RWPE1 (cell line): ENCODE data around the gene ATOSB.
"Not testable (repeated sequence)": the region's sequence is repeated elsewhere in the genome, so short reads cannot be mapped to it uniquely, and the experiment has no call there.

ENCODE experiments used
- CTCF ChIA-PET: fragments of 350-600 bp; sonication (Branson Sonifier 250); formaldehyde crosslinking; extraction: SDS; loops from one replicate; lab custom pipeline; 2021; lab: Yijun Ruan, JAX
- POLR2A ChIA-PET: fragments of 400-600 bp; formaldehyde crosslinking; extraction: SDS; loops from one replicate; lab custom pipeline; 2020; ENCODE audit warnings: antibody characterized with exemption; ENCODE audit not compliant: low non-redundant PET; lab: Yijun Ruan, JAX
- DNase-seq: peaks from one replicate; pipeline ENCODE4 v3.0.0; 2012; ENCODE audit warnings: low spot score
- H3K27ac ChIP-seq: fragments of 450-650 bp; 2 replicates; pipeline ENCODE4 v1.5.1; 2017
- TF ChIP-seq, protein P1 (sequence below): fragments of 450-650 bp; conservative IDR thresholded peaks from 2 replicates; pipeline ENCODE4 v1.5.1; 2017; ENCODE audit warnings: low read depth, mild to moderate bottlenecking

ATOSB gene

DNA sequence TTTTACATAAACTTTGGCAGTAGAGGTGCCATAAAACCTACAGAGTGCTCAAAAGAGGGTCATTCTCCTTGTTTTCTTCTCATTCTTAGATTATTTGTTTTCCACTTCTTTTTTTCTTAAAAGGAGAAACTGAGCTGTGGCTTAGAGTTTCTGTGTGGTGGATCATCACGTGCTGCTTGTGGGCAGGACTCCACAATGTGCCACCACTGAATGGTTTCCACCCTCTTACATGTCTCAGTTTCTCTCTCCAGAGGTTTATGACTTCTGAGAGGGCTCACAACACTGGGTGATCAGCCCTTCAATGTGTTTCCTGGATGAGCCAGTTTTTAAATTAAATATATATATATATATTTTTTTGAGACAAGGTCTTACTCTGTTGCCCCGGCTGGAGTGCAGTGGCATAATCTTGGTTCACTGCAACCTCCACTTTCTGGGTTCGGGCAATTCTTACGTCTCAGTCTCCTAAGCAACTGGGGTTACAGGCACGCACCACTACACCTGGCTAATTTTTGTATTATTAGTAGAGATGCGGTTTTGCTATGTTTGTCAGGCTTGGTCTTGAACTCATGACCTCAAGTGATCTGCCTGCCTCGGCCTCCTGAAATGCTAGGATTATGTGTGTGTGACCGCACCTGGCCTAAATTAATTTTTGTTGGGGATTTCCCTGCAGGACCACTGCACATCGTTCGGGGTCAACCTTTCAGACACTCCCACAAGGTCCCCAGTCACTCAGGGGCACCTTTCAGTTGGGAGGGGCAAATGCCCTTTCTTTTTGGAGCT, 43.0 kb upstream of the ATOSB start:
- TF ChIP-seq, protein P1, sequence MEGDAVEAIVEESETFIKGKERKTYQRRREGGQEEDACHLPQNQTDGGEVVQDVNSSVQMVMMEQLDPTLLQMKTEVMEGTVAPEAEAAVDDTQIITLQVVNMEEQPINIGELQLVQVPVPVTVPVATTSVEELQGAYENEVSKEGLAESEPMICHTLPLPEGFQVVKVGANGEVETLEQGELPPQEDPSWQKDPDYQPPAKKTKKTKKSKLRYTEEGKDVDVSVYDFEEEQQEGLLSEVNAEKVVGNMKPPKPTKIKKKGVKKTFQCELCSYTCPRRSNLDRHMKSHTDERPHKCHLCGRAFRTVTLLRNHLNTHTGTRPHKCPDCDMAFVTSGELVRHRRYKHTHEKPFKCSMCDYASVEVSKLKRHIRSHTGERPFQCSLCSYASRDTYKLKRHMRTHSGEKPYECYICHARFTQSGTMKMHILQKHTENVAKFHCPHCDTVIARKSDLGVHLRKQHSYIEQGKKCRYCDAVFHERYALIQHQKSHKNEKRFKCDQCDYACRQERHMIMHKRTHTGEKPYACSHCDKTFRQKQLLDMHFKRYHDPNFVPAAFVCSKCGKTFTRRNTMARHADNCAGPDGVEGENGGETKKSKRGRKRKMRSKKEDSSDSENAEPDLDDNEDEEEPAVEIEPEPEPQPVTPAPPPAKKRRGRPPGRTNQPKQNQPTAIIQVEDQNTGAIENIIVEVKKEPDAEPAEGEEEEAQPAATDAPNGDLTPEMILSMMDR = no peak
- no peak overlapping the region for H3K27ac ChIP-seq
- no peak for DNase-seq
- ChIA-PET CTCF (no interaction called here), POLR2A (interaction anchor here (0.7 kb wide), 1 partner anchor 320 kb away, joined by 3 read pairs; no protein-coding TSS in a partner anchor)

DNA sequence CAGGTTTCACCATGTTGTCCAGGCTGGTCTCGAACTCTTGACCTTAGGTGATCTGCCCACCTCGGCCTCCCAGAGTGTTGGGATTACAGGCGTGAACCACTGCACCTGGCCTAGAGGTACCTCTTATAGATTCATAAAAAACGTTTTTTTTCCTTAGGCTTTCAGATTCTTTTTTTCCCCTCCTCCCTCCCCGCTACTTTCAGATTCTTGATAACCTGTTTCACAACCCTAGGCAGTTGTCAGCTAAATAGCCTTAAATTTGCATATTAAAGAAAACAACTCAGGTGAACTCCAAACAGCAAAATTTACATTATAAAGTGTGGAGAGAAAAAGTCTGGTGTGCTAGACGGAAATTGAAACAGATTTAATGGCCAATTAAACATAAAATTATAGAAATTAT, 42.2 kb upstream of the ATOSB start:
- DNase-seq, CTCF ChIA-PET, H3K27ac ChIP-seq: not testable (repeated sequence)
- POLR2A ChIA-PET = interaction anchor here (0.7 kb wide), 1 partner anchor 321 kb away, joined by 3 read pairs; no protein-coding TSS in a partner anchor

DNA sequence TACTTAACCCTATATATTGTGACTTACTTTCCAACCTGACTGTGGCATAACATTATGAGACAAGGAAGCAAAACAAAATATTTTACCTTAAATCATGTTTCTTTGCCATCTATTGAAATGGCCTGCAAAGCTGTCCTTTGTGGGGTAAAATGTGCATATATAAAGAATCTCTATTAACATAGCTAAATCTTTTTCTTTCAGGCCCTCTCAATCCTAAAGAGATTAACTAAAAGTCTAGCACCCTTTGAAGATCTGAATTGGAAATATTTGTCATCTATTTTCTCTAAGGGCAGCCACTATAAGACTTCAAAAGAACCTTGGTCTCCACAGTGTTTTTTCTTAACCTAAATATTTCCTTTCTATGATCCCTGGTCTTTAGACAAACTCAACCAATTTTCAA, 41.1 kb upstream of the ATOSB start:
- no peak for DNase-seq
- ChIA-PET POLR2A (no interaction called here), CTCF (no interaction called here)
- no peak overlapping the region for H3K27ac ChIP-seq
- TF ChIP-seq, protein P1 = no peak

DNA sequence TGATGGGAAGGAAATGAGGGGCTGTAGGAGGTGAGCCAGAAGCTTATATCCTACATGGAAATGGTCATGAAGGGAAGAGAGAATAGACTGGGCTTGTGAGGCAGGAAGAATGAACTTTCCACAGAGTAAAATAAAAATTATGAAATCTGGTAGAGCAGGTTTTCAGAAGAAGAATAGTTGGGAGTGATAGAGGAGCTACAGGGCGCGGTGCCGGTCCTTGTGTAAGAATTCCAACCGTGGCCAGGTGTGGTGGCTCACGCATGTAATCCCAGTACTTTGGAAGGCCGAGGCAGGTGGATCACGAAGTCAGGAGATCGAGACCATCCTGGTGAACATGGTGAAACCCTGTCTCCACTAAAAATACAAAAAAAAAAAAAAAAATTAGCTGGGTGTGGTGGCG, 37.3 kb upstream of the ATOSB start:
- ChIA-PET POLR2A (no interaction called here), CTCF (interaction anchor here (0.7 kb wide), 1 partner anchor 26 kb away, joined by 3 read pairs; no protein-coding TSS in a partner anchor)
- TF ChIP-seq, protein P1 = no peak
- no peak for DNase-seq
- no peak overlapping the region for H3K27ac ChIP-seq

DNA sequence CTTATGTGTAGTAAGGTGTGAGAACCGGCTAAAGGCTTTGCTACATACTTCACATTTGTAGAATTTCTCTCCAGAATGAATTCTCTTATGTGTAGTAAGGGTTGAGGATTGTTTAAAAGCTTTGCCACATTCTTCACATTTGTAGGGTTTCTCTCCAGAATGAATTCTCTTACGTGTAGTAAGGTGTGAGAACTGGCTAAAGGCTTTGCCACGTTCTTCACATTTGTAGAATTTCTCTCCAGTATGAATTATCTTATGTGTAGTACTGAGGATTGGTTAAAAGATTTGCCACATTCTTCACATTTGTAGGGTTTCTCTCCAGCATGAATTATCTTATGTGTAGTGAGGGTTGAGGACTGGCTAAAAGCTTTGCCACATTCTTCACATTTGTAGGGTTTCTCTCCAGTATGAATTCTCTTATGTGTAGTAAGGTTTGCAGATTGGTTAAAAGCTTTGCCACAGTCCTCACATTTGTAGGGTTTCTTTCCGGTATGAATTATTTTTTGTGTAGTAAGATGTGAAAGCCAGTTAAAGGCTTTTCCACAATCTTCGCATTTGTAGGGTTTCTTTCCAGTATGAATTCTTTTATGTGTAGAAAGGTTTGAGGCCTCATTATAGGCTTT, 32.4 kb upstream of the ATOSB start:
- H3K27ac ChIP-seq, DNase-seq, CTCF ChIA-PET, POLR2A ChIA-PET: not testable (repeated sequence)

DNA sequence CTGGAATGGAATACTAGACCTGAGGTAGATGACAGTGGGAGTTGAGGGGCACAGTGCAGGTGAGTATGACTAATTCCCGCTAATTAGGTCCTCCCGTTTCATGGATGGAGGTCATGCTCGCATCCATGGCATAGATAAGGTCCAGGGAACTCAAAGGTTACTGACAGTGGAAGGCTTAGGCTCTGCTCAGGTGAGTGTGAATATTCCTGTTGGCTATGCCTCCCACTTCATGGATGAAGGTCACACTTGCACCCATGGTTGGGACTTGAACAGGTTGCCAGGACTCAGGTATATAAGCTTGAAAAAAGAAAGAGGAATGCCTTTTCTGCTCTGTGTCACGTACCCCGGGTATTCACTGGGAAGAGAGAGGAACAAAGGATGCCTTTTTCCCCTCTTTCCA, 26.4 kb upstream of the ATOSB start:
- POLR2A ChIA-PET = no interaction called here

DNA sequence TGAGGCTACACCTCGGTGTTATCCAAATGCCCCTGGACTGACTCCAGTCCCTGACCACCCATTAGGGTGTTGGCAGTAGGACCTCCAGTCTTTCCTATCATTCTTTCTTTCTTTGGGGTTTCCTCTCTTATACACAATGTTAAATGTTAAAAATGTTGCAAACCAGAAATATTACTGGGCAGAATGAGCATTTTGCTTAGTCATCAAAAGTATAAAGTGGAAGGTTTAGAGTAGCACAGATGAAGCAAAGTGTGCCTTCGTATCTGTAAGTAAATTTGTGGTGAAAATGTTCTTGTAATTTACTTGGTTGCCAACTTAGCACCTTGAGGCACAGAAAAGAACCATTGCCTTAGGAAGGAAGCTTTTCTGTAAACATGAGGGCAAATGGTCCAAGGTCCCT, 24.4 kb upstream of the ATOSB start:
- ChIA-PET POLR2A (no interaction called here), CTCF (interaction anchor here (0.7 kb wide), 1 partner anchor 1533 kb away, joined by 4 read pairs; no protein-coding TSS in a partner anchor)

More for the DNA sequence above, 26.4 kb upstream of the ATOSB start:
- TF ChIP-seq, protein P1 = no peak
- no peak for DNase-seq
- no peak overlapping the region for H3K27ac ChIP-seq
- CTCF ChIA-PET = interaction anchor here (0.6 kb wide), 1 partner anchor 37 kb away, joined by 9 read pairs; no protein-coding TSS in a partner anchor

More for the DNA sequence above, 24.4 kb upstream of the ATOSB start:
- no peak for DNase-seq
- TF ChIP-seq, protein P1 = no peak
- no peak overlapping the region for H3K27ac ChIP-seq
